Endodermal cell (in vitro differentiated cells): ENCODE measurements around the gene DLGAP1. TPM values are rescaled to one million over a fixed set of nuclear protein-coding genes. Genes with fewer than 3 reads are reported as not detected.
A peak's percentile ranks its signal among the peaks of the same experiment; 100 is the strongest.

Experiments used
- DNase-seq: peaks from one replicate; pipeline ENCODE4 v3.0.0-alpha.2; 2017
- H3K27ac ChIP-seq: 2 replicates; pipeline ENCODE4 v1.5.1; 2013; ENCODE audit warnings: mild to moderate bottlenecking, low read depth, low read length, moderate library complexity
- H3K27me3 ChIP-seq: 2 replicates; pipeline ENCODE4 v1.6.1; 2013; ENCODE audit warnings: mild to moderate bottlenecking, low read length, moderate library complexity; ENCODE audit not compliant: insufficient read depth, control insufficient read depth, poor library complexity, severe bottlenecking
- H3K36me3 ChIP-seq: 2 replicates; pipeline ENCODE4 v1.7.0; 2013; ENCODE audit warnings: mild to moderate bottlenecking, low read length, moderate library complexity; ENCODE audit not compliant: control insufficient read depth, insufficient read depth
- H3K4me1 ChIP-seq: one replicate; pipeline ENCODE4 v1.7.0; 2013; ENCODE audit warnings: low read length; ENCODE audit not compliant: control insufficient read depth, insufficient read depth
- H3K4me3 ChIP-seq: 2 replicates; pipeline ENCODE4 v1.5.1; 2013; ENCODE audit warnings: mild to moderate bottlenecking, low read length, moderate library complexity
- H3K9ac ChIP-seq: 2 replicates; pipeline ENCODE4 v1.6.1; 2013; ENCODE audit warnings: mild to moderate bottlenecking, low read length, moderate library complexity; ENCODE audit not compliant: poor library complexity, severe bottlenecking; ENCODE audit errors: extremely low read depth
- H3K9me3 ChIP-seq: 2 replicates; pipeline ENCODE4 v1.6.1; 2013; ENCODE audit warnings: mild to moderate bottlenecking, low read length, moderate library complexity; ENCODE audit not compliant: control insufficient read depth
- H3K27ac Mint-ChIP-seq: 2 replicates; pipeline ENCODE4 v1.8.0; 2020; ENCODE audit warnings: mixed read lengths
- H3K27me3 Mint-ChIP-seq: 2 replicates; pipeline ENCODE4 v1.8.0; 2021; ENCODE audit warnings: mild to moderate bottlenecking, mixed read lengths; ENCODE audit not compliant: insufficient read depth
- H3K36me3 Mint-ChIP-seq: 2 replicates; pipeline ENCODE4 v1.8.0; 2020; ENCODE audit warnings: low read depth, mixed read lengths
- H3K4me1 Mint-ChIP-seq: 2 replicates; pipeline ENCODE4 v1.8.0; 2020; ENCODE audit warnings: mixed read lengths
- H3K4me3 Mint-ChIP-seq: 2 replicates; pipeline ENCODE4 v1.8.0; 2020; ENCODE audit warnings: mild to moderate bottlenecking, moderate library complexity, mixed read lengths
- H3K9me3 Mint-ChIP-seq: 2 replicates; pipeline ENCODE4 v1.8.0; 2020; ENCODE audit warnings: mild to moderate bottlenecking, mixed read lengths
- CTCF ChIP-seq: fragments of 200-600 bp; sonication (generic); conservative IDR thresholded peaks from 2 replicates; pipeline ENCODE4 v1.5.0; 2021; ENCODE audit warnings: antibody characterized with exemption, mild to moderate bottlenecking
- WGBS, 2 experiments: methylation state at CpG; one replicate each; pipeline versions ENCODE4 v1.1.5 to v1.1.7; 2013; ENCODE audit warnings: missing lambda C conversion rate in 2 of 2, mixed read lengths in 1 of 2; ENCODE audit not compliant: insufficient coverage in 1 of 2, insufficient read length in 1 of 2; 5-methylcytosine and 5-hydroxymethylcytosine counted together
- total RNA-seq, 2 donors: library from RNA; stranded (reverse); fragmentation: NEBNext Ultra II Directional in 1 of 2; extraction: Animal tissue kit (Norgen Biotek cat#: 25700) in 1 of 2; gene quantifications; 2 replicates in 1 of 2; 3 replicates in 1 of 2; pipeline ENCODE4 v1.2.1, GENCODE V29; 2021

DLGAP1 gene
- total RNA-seq, 2 donors from 2014 or later = 11.5 to 21.5 TPM

GRCh38 chr18:4074647-4075046 is 380.5 kb downstream of the DLGAP1 start:
- H3K9me3 ChIP-seq = no peaks in the 10 kb centered on the region
- H3K27me3 ChIP-seq = no peaks in the 10 kb centered on the region
- no peak overlapping the region for H3K27ac ChIP-seq
- H3K36me3 ChIP-seq = no peaks in the 10 kb centered on the region
- TF ChIP-seq CTCF = no peak
- no peak overlapping the region for H3K27ac Mint-ChIP-seq
- no peak overlapping the region for H3K4me3 Mint-ChIP-seq
- no peak overlapping the region for H3K4me3 ChIP-seq
- 95 to 100% methylated on average over 3 of the region's 3 CpGs for WGBS, 2 experiments
- peaks cover 39% of the 10 kb centered on the region for H3K4me1 Mint-ChIP-seq
- no peaks in the 10 kb centered on the region for H3K36me3 Mint-ChIP-seq
- peaks cover 10% of the 10 kb centered on the region for H3K4me1 ChIP-seq
- no peak overlapping the region for H3K9ac ChIP-seq
- no peak for DNase-seq
- H3K9me3 Mint-ChIP-seq = no peaks in the 10 kb centered on the region
- H3K27me3 Mint-ChIP-seq = no peaks in the 10 kb centered on the region

GRCh38 chr18:4069183-4069582 is 385.9 kb downstream of the DLGAP1 start:
- Histone ChIP-seq H3K4me3 (no peak overlapping the region), H3K27ac (no peak overlapping the region), H3K9me3 (peaks cover 31% of the 10 kb centered on the region), H3K36me3 (no peaks in the 10 kb centered on the region), H3K4me1 (no peaks in the 10 kb centered on the region), H3K9ac (no peak overlapping the region), H3K27me3 (no peaks in the 10 kb centered on the region)
- no peaks in the 10 kb centered on the region for H3K27me3 Mint-ChIP-seq
- peaks cover 36% of the 10 kb centered on the region for H3K9me3 Mint-ChIP-seq
- H3K27ac Mint-ChIP-seq = no peak overlapping the region
- 79 to 80% methylated on average over 6 of the region's 6 CpGs for WGBS, 2 experiments
- H3K4me3 Mint-ChIP-seq = no peak overlapping the region
- H3K36me3 Mint-ChIP-seq = peaks cover 5% of the 10 kb centered on the region
- TF ChIP-seq CTCF = no peak
- peaks cover 4% of the 10 kb centered on the region for H3K4me1 Mint-ChIP-seq
- DNase-seq = no peak

GRCh38 chr18:4068552-4069158 is 386.5 kb downstream of the DLGAP1 start:
- Histone ChIP-seq H3K9ac (no peak overlapping the region), H3K27ac (no peak overlapping the region), H3K36me3 (no peaks in the 10 kb centered on the region), H3K4me1 (no peaks in the 10 kb centered on the region), H3K4me3 (no peak overlapping the region), H3K9me3 (peaks cover 36% of the 10 kb centered on the region), H3K27me3 (no peaks in the 10 kb centered on the region)
- H3K4me3 Mint-ChIP-seq = no peak overlapping the region
- peak; percentile 86 for TF ChIP-seq CTCF
- H3K27ac Mint-ChIP-seq = no peak overlapping the region
- no peaks in the 10 kb centered on the region for H3K27me3 Mint-ChIP-seq
- peak; percentile 78 for DNase-seq
- H3K36me3 Mint-ChIP-seq = peaks cover 5% of the 10 kb centered on the region
- peaks cover 4% of the 10 kb centered on the region for H3K4me1 Mint-ChIP-seq
- peaks cover 41% of the 10 kb centered on the region for H3K9me3 Mint-ChIP-seq
- 54 to 67% methylated on average over 4 of the region's 5 CpGs for WGBS, 2 experiments
